Measurements from ENCODE around the gene ZC3H8.
A peak's percentile ranks its signal among the peaks of the same experiment; 100 is the strongest.

ZC3H8 gene

DNA sequence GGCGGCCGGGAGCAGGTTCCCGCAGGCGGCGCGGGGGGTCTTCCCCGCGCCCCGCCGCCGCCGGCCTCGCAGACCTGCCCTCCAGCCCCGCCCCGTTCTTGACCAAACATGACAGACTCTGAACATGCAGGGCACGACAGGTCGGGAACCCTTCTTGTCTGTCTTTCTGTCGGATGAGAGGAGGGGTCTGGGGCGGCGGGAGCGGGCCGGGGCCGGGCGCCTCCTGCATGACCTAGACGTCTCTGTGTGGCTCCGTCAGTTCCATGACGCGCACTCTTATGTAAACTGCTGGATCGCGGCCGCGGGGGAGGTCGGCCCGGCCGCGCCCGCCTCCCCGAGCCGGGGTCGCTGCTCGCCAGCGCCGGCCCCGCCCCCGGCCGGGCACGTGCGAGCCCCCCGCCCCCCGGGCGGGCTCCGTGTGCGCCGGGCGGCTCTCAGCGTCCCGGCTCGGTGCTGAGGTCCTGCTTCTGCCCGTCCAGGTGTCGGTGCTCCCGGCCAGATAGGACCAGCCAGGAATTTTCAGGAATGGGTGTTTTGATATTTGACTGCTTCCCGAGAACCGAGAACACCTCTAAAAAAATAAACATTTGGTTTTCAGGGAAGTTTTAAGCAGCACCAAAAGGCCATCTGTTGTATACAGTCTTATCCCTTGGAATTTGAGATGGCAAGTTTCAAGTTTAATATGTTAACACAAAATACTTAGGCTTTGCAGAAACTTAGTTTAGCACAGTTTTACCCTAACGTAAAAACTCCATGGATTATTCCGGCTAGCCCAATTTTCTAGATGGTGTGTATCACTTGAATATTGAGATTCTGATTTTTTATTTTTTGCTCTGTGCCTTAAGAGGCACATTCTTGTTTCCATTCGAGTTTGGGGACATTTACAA lies 21.3 kb upstream of the ZC3H8 start:
- TF ChIP-seq, protein P1, sequence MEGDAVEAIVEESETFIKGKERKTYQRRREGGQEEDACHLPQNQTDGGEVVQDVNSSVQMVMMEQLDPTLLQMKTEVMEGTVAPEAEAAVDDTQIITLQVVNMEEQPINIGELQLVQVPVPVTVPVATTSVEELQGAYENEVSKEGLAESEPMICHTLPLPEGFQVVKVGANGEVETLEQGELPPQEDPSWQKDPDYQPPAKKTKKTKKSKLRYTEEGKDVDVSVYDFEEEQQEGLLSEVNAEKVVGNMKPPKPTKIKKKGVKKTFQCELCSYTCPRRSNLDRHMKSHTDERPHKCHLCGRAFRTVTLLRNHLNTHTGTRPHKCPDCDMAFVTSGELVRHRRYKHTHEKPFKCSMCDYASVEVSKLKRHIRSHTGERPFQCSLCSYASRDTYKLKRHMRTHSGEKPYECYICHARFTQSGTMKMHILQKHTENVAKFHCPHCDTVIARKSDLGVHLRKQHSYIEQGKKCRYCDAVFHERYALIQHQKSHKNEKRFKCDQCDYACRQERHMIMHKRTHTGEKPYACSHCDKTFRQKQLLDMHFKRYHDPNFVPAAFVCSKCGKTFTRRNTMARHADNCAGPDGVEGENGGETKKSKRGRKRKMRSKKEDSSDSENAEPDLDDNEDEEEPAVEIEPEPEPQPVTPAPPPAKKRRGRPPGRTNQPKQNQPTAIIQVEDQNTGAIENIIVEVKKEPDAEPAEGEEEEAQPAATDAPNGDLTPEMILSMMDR (conservative IDR thresholded peaks at IDR 0.05; ENCODE audit: low read depth, low read length): no peak
- DNase-seq (ENCODE audit: low read depth): peak; percentile 53

GRCh38 chr2:112275311-112275886 lies 20.6 kb upstream of the ZC3H8 start, which contains the start of gene ZC3H6:
ZC3H6 (plus strand) TSS chr2:112275597; CDS start chr2:112275995, 398 bp downstream.
- H3K4me3 ChIP-seq (ENCODE audit: low read length): peak within 1 kb of the TSS; percentile 89
- DNase-seq (ENCODE audit: low read depth): peak; percentile 93
- TF ChIP-seq, protein P1 (conservative IDR thresholded peaks at IDR 0.05; ENCODE audit: low read depth, low read length): no peak

More for the DNA sequence above, 21.3 kb upstream of the ZC3H8 start:
- peak overlapping the region; percentile 89 for H3K4me3 ChIP-seq (ENCODE audit: low read length)

GRCh38 chr2:112273349-112273748 lies 18.5 kb upstream of the ZC3H8 start:
- no peak overlapping the region for H3K4me3 ChIP-seq (ENCODE audit: low read length)
- TF ChIP-seq, protein P1 (conservative IDR thresholded peaks at IDR 0.05; ENCODE audit: low read depth, low read length): no peak
- no peak for DNase-seq (ENCODE audit: low read depth)

DNA sequence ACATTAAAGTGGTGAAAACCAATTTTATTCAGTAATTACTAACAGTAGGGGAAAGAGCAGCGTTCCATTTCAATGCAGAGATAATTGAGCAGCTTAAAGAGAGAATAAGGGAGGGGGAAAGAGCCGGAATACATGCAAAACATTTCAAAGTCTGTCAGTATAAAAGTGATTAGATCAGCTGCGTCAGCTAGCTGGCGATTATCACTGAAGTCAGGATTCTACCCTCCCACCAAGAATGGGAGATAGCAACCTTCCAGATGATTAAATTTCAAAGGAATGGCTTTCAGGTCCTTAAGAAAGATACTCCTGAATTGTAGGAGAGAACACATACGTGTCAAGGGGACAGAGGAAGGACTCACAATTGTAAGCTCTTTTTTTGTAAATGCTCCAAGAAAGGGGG lies 17.8 kb upstream of the ZC3H8 start:
- no peak for DNase-seq (ENCODE audit: low read depth)
- H3K4me3 ChIP-seq (ENCODE audit: low read length): no peak overlapping the region
- TF ChIP-seq, protein P1 (conservative IDR thresholded peaks at IDR 0.05; ENCODE audit: low read depth, low read length): no peak

- no peak for DNase-seq (ENCODE audit: low read depth)
- no peak overlapping the region for H3K4me3 ChIP-seq (ENCODE audit: low read length)
- TF ChIP-seq, protein P1 (conservative IDR thresholded peaks at IDR 0.05; ENCODE audit: low read depth, low read length): no peak
Measured at GRCh38 chr2:112268547-112268946, 13.7 kb upstream of the ZC3H8 start.

DNA sequence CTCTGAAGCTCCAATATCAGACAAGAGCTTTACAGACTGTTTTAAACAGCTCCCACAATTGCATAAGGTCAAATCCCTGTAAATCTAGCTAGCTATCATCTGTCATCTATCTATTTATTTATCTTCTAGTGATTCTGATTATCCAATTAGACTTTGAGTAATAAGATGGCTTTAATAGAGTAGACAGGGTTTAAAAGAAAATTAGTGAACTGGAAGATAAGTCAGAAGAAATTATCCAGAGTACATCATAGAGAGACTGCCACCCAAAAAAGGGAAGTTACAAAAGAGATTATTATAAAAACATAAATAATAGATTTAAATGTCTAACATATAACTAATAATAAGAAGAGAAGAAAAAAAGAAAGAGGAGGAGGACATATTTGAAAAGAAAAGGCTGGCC lies 8.0 kb upstream of the ZC3H8 start:
- H3K4me3 ChIP-seq (ENCODE audit: low read length): no peak overlapping the region
- no peak for DNase-seq (ENCODE audit: low read depth)
- TF ChIP-seq, protein P1 (conservative IDR thresholded peaks at IDR 0.05; ENCODE audit: low read depth, low read length): no peak

DNA sequence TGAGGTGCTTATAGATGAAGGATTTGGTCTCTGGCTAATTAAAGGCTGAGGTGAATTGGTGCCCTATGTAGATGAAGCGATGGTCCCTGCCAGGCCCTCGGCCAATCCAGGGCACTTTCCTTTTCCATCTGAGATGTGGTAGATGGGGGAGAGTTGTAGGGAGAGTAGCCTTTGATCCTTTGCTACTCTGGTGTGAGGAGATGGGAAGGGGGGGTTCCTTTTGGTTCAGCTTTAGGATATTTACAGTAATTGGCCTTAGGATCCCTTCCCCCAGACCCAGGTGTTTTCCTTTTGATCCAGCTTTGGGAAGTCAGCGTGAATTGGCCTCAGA lies 5.4 kb upstream of the ZC3H8 start:
- no peak for DNase-seq (ENCODE audit: low read depth)
- TF ChIP-seq, protein P1 (conservative IDR thresholded peaks at IDR 0.05; ENCODE audit: low read depth, low read length): no peak

More for the DNA sequence above, 5.4 kb upstream of the ZC3H8 start:
- H3K4me3 ChIP-seq (ENCODE audit: low read length): no peak overlapping the region

Data from retinal pigment epithelial cell (primary cell).